GM19239 (cell line): ENCODE data around the gene CELF4.

Experiments used
- DNase-seq: peaks from one replicate; pipeline ENCODE4 v3.0.0; 2011; ENCODE audit warnings: low spot score; ENCODE audit not compliant: insufficient read length
- FAIRE-seq: peaks from 2 replicates; lab custom pipeline; 2011; peaks lifted over from hg19 to GRCh38; lab: Jason Lieb, UNC

Gene CELF4

GRCh38 chr18:37253394-37254235 is 312.0 kb downstream of the CELF4 start:
- DNase-seq = peak; percentile 40

GRCh38 chr18:37252854-37253393 is 312.7 kb downstream of the CELF4 start:
- no peak for FAIRE-seq
- DNase-seq = no peak

More at GRCh38 chr18:37253394-37254235, 312.0 kb downstream of the CELF4 start:
- FAIRE-seq = no peak

GRCh38 chr18:37252342-37252741 is 313.3 kb downstream of the CELF4 start:
- no peak for FAIRE-seq

DNA sequence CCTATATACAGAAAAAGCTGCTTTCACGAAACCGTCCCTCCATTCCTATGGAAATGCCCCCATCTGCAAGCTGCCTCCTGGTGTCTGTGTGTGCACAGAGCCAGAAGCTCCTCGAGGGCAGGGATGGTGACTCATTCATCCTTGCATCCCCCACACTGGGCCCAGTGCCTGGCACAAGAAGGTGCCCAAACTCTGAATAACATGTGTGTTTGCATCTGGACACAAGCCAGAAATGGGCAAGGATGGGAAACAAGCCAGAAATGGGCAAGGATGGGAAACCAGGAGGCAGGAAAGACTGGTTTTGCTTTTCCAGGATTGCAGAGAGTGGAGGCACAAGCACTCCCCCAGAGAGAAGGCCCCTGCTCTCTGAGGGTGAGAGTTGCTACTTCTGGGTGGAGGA is 313.9 kb downstream of the CELF4 start:
- DNase-seq (no peak), FAIRE-seq (no peak)

More at GRCh38 chr18:37252342-37252741, 313.3 kb downstream of the CELF4 start:
- DNase-seq = no peak

- FAIRE-seq = no peak
Observed at GRCh38 chr18:37249895-37250618, 315.5 kb downstream of the CELF4 start.

DNA sequence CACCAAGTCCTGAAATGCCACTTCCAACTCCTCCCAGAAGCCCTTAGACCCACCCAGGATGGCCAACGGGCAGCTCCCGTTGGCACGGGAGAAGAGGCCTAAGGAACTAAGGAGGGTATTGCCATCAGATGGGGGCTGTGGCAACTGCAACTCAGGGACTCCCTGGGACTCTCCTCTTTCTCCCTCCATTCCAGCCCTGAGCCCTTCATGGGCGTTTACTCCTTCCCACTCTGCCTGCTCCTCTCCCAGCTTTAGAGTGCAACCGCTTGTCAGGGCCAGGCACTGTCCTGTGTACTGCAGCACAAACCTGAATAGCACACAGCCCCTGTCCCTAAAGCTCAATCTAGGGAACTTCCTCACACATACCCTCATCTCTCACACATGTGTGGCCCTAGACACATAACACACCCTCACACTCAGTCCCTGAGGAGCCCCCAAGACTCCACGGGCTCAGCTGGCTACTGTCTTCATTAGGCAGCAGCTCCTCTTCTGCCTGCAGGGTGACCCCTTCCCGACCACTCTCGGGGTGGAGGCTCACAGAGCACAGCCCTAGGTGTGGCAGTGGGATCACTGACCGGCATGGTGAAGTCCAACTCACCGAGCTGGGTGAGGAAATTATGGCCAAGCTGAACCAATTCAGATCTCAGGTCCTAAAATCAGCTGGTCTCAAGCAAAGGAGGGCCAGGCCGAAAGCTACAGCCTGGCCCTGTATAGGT is 316.3 kb downstream of the CELF4 start:
- FAIRE-seq (no peak), DNase-seq (no peak)

More at GRCh38 chr18:37249895-37250618, 315.5 kb downstream of the CELF4 start:
- DNase-seq = no peak

DNA sequence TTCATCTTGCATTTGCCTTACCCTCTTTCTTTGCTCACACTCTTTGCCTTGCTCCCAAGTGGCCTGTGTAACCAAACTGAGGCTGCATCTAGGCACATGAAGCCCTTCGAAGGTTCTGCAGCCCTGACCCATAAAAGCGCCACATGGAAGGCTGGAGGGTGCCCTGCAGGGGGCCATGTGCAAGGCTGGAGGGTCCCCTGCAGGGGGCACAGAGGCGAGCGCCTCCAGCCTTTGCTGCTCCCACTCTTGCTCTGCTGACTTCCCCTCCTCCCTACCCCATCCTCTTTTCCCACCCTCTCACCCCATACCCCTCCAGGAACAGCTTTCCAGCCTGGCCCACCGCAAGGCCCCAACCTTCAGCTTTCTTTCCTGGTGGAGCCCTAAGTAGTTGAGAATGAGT is 317.3 kb downstream of the CELF4 start:
- FAIRE-seq (no peak), DNase-seq (no peak)

DNA sequence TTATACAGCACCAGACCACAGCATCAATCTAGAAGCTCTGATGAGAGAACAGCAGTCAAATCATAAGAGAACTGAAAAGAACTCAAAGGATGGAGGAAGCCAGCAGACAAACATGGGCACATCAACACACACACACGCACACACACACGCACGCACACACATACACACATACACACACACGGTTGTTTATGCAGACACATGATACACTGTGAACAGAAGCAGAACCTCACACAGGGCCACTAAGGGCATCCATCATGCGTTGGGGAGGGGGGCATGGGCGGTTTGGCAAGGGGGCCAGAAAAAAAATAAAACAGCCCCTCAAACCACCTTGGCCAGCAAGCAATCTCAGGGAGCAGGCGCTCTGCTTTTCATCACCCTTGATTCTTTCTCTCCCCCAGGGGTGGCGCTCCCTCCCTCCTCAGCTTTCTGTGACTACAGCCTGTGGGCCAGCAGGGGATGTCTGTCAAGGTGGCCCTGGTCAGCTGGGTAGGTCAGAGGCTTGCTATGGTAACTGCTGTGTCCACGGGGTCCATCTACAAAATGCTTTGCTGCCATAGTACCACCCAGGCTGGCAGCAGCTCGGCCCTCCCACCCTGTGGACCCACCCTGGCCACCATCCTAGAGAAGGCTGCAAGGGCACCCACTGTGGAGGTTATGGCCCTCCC is 318.0 kb downstream of the CELF4 start:
- FAIRE-seq (no peak), DNase-seq (no peak)

DNA sequence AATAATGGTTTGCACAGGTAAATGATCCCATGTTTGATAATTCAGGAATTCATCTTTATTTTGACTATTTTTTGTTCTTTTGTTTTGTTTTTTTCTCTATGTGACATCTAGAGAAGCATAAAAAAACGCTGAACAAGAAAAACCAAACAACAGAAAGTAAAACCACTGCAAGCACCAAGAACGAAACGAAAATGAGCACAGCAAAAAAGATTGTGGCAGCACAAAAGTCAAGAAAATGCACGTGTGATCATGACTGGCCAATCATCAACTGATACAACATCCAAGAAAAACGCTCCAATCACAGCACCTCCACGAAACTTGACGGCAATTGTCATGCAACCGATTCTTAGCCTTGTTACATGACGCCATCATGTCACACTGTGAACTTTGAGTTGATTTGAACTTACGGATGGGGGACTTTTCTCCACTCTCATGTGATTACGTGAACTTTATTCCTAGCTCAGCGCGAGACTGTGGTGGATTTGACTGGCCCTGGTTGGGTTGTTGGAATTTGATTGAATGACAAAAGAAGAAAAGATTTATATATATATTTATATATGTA is 318.7 kb downstream of the CELF4 start:
- FAIRE-seq (no peak), DNase-seq (no peak)

DNA sequence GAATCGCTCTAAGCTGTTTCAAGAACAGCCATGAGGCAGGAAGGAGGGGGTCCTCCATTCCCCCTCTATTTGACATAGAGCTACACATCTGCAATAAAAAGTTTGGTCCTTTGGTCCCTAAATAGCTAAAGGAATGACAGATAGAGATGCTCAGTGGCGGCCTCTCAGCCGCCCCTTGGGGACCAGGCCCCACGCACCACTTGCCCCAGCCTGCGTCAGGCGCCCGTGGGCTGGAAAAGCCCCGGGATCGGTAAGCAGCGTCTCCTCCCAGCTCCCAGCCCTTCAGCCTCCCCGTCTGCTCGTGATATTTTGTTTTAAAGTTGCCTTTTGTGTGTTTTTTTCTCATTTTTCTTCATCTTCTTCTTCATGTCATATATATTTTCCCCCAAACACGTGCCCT is 321.0 kb downstream of the CELF4 start:
- DNase-seq (no peak), FAIRE-seq (no peak)

DNA sequence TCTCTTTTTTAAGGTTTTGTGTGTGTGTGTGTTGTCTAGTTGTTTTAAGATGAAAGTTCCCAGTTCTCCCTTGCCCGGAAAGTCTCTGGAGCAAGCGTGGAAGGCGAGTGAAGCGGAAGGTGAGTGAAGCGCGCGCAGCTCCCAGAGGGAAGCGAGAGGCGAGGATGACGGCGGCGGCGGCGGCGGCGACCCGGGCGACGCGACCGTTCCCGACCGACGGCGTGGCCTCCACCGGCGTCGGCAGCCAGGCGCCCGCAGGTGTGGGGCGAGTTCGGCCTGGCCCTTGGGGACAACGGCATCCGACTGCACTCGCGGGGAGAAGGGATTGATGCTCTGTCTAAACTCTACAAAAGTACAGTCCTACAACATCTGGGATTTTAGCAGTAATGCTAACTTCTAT is 321.9 kb downstream of the CELF4 start:
- no peak for FAIRE-seq
- no peak for DNase-seq

- FAIRE-seq = no peak
- no peak for DNase-seq
Observed at GRCh38 chr18:37242826-37243560, 322.6 kb downstream of the CELF4 start.

- FAIRE-seq (no peak), DNase-seq (no peak)
Observed at GRCh38 chr18:37242091-37242490, 323.5 kb downstream of the CELF4 start.

- DNase-seq (no peak), FAIRE-seq (no peak)
Observed at GRCh38 chr18:37238282-37239108, 327.1 kb downstream of the CELF4 start.

DNA sequence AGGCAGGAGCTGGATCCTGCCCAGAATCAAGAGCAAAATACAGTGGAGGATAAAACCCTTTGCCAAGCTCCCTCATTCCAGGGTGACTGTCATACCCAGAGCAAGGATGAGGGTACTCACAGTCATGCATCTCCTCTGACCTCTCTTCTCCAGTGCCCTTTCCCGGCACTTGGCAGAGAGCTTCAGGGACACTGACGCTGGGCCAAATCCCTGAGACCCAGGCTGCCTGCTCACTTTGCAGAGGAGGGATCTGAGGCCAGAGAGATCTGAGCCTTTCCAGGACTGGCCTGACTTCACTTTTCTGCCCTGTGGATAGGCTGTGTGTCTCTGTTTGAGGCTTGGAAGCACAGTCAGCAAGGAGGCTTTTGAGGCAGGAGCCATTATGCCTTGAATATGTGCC is 330.0 kb downstream of the CELF4 start:
- no peak for DNase-seq
- FAIRE-seq = no peak

DNA sequence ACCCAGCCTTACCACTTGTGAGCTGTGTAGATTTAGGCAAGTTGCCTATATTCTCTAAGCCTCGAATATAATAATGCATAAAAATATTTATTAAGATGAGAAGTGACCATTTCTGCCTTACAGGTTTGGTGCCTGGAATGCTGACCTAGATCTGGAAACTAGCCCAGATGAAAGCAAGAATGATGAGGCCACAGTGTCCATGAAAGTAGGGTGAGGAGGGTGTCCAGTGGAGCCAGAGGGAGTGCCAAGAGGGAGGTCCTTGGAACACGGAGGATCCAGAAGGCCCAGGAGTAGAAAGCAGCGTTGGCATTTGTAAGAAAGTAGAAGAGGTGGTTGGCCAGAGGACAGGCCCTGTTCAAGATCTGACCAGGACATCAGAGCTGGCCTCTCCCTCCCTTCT is 334.3 kb downstream of the CELF4 start:
- no peak for FAIRE-seq
- no peak for DNase-seq

- FAIRE-seq (no peak), DNase-seq (no peak)
Observed at GRCh38 chr18:37230768-37231167, 334.8 kb downstream of the CELF4 start.

- DNase-seq = no peak
- FAIRE-seq = no peak
Observed at GRCh38 chr18:37225279-37225678, 340.3 kb downstream of the CELF4 start.
